Islet of Langerhans (tissue), 1 donor: Measurements from ENCODE around the gene TSPAN9.

Source experiments
- FAIRE-seq: peaks from one replicate; lab custom pipeline; 2011; peaks lifted over from hg19 to GRCh38; lab: Jason Lieb, UNC

Gene TSPAN9

GRCh38 chr12:3296409-3296701 is 219.2 kb downstream of the TSPAN9 start:
- FAIRE-seq, result no peak

GRCh38 chr12:3298603-3299002 is 221.4 kb downstream of the TSPAN9 start:
- no peak for FAIRE-seq

DNA sequence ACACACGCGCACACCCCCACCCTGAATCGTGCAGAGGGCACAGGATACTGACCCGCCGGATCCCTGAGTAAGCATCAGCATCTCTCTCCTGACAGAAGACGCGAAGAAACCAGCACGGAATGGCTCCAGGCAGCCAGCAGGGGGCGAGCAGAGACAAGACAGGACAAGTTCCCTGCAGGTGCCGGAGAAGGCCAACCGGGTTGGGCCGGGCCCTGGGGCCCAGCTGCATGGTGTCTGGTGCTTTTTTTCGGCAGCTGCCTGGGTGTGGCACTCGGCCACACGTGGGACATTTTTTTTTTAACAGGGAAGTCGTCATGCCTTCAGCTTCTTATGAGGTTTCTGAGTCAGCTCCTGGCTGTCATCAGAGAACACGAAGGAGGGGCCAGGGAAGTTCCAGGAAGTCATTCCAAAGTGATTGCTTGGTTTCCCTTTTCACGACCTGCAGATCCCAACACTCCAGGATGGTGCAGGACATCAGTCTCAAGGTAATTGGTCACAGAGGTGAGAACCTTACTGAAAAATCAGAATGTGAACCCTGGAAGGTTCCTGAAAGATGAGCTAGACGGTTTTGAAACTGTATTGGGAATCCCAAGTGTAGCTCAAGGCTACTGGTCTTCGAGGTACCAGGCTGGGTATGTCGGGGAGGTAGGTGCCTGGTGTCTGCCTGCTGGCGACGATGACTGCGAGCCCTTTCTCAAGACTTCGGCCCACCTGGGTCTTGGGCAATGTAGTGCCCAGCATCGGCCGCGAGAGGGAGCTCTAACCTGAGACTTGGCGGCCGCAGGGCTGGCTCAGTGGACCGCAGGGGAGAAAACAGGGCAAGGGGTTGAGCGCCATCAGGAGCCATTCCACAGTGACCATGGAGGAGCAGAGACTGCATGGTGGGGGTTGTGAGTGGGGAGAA is 223.0 kb downstream of the TSPAN9 start:
- no peak for FAIRE-seq

- no peak for FAIRE-seq
Measured at GRCh38 chr12:3300833-3301401, 223.7 kb downstream of the TSPAN9 start.

- no peak for FAIRE-seq
Measured at GRCh38 chr12:3302401-3303041, 225.3 kb downstream of the TSPAN9 start.

- FAIRE-seq, result no peak
Measured at GRCh38 chr12:3303410-3304136, 226.4 kb downstream of the TSPAN9 start.

- no peak for FAIRE-seq
Measured at GRCh38 chr12:3304436-3305165, 227.4 kb downstream of the TSPAN9 start.

GRCh38 chr12:3305464-3305863 is 228.3 kb downstream of the TSPAN9 start:
- FAIRE-seq, result no peak

DNA sequence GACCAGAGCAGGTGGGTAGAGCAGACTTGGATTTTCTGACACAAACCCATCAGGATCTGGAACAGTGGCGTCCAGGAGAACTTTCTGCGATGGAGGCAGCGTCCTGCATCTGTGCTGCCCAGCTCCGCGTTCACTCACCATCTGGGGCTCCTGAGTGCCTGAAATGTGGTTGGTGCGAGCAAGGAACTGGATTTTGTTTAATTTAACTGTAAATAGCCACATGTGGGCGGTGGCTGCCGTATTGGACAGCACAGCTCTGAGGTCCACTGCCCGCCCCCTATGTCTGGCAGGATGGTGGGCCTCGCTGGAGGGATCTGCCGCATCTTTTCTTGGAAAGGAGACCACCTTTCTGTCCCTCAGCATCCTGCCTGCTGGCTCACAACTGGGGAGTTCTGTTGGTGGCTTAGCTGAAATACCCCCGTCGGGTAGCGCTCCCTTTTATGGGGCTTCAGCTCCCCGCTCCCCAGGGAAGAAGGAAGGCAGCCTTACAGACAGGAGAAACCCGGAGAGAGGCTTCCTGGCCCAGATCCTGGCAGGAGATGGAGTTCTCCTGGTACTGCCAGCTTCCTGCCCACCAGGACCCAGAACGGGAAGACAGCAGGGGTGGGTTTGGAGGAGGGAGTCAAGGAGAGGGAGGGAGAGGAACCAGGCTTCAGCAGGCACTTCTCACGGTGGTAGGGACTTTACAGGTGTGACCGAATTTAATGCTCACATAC is 228.9 kb downstream of the TSPAN9 start:
- FAIRE-seq, result no peak

- no peak for FAIRE-seq
Measured at GRCh38 chr12:3307389-3307788, 230.2 kb downstream of the TSPAN9 start.

- FAIRE-seq, result no peak
Measured at GRCh38 chr12:3308063-3308462, 230.9 kb downstream of the TSPAN9 start.

- FAIRE-seq, result no peak
Measured at GRCh38 chr12:3308609-3309008, 231.4 kb downstream of the TSPAN9 start.

GRCh38 chr12:3309805-3310204 is 232.6 kb downstream of the TSPAN9 start:
- FAIRE-seq, result no peak

DNA sequence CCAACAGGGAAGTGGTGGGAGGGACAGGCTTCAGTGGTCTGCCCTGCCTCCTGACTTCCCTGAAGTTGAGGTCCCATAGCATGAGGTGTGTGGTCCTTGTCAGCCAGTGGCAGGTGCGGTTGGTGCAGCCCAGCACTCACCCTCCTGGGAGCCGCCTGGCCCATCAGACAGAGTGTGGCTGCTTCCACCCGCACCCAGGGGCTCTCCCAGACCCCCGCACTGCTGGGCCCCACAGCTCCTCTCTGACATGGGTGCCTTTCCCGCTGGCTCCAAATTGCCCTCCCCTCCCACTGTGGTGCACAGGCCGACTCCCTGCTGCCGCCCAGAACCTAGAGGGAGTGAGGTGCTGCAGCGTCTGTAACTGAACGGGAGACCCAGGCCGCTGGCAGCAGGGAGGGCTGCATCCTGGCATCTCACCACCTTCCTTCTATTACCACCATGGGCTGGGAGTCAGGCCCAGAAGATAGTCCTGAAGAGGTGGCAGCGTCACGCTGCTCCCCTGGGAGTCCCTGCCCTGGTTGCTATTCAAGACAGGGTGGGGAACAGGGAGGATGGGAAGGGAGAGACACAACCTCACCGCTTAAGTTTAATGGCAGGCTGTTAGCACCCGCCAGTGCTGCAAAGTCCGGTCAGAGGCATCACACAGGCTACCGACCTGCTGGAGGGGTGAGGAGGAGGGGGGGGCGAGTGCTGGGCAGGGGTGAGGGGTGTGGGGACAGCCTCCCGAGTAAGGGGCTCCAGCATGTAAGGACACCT is 233.3 kb downstream of the TSPAN9 start:
- FAIRE-seq, result no peak

DNA sequence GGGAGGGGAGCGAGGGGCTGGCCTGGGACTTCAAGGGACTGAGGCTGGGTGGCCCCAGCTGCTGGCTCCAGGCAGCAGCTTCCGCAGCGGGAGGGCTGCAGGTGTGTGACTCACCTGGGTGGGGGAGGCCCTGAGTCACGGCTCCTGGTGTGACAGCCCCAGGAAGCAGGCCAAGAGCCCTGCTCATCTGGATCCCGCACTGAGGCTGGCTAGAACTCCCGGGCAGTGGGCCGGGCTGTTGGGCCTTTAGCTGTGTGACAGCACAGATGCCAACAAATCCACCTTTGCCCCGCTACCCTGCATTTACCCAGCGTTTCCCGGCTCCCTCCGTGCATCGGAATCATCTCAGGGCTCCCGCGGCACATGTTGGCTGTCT is 233.8 kb downstream of the TSPAN9 start:
- FAIRE-seq, result no peak

GRCh38 chr12:3311491-3312103 is 234.4 kb downstream of the TSPAN9 start:
- no peak for FAIRE-seq

DNA sequence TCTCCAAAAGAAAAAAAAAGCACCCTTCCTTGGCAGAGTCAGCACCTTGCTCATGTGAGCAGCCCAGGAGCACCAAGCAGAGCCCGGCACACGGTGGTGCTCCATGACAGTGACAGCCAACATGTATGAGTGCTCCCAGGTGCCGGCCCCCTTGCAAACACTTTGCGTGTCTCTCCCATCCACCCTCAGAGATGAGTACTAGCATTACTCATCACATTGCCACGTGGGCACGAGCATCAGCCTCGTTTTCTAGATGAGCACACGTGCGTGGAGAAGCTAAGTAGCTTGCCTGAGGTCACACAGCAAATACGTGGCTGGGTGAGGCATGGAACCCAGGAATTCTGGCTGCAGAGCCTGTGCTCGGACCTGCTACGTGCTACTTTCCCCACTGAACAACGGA is 235.9 kb downstream of the TSPAN9 start:
- FAIRE-seq, result no peak

GRCh38 chr12:3313675-3314663 is 236.8 kb downstream of the TSPAN9 start:
- no peak for FAIRE-seq

GRCh38 chr12:3315201-3315661 is 238.1 kb downstream of the TSPAN9 start:
- peak; percentile 58 for FAIRE-seq
